Ramos (cell line): Measurements from ENCODE around the gene PDZRN3.
"Not testable (repeated sequence)": the region's sequence is repeated elsewhere in the genome, so short reads cannot be mapped to it uniquely, and the experiment has no call there.

Source experiments
- in situ Hi-C: fragments of 300-500 bp; cut with MboI; formaldehyde crosslinking; loops from one replicate; pipeline ENCODE4 v1.14.3; 2022; ENCODE audit warnings: low sequenced_read_pairs; ENCODE audit not compliant: unreplicated experiment

Gene PDZRN3

DNA sequence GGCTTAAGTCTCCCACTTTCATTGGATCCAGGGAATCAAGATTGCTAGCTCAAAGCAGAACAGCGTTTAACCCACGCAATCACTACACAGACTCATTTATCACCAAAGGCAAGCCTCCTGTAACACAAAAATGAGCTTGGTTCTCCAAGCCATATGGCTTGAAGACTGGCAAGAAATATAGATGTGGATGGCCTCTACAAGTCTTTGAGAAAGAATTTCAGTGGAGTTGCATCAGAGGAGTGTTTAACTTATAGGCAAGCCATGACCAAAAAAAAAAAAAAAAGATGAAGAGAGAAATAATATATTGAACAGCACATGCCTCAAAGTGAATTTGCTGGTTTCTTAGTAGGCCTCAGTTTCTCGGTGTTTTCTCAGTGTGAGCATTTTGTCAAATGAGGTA is 27.3 kb downstream of the PDZRN3 start:
- in situ Hi-C loops = no loop called here

DNA sequence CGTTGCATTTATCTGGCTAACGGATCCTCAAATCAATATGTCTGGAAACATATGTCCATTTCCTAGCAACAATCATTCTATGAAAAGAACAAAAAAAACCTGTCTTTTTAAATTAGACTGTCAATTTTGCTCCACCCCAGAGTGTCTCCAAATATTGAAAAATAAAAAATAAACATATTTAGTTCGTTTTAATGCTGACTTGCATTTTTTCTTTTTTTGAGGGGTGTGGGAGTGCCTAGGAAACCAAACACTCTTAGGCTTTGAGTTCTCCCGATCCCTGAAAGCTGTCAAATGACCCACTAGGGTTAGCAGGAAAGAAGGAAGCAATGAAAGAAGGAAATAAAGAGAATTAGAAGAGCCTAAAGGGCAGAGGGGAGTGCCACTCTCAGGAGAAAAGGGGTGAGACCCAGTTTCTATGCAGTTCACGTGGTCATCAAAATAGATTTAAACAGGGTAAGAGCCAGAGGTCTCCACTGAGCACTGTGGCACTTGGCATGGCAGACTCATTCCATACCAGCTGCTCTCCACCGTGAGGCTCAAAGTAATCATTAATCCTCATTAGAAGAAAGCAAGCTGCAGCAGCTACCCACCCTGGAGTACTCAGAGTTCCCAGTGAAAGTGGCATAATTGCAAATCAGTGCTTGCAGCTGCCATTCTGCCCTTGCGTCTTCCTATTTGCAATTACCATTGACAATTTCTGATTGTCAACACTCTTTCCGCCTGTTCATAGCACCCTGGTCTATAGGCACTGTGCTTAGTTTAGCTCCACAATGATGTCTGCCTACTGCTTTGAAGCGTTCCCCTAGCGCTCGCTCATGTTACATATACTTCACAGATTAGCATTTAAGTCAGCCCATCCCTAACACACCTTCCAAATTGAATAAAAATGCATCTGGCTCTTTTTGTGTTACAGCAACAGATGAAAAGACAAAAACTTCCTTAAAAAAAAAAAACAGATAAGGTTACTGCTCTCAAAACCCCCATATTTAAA is 32.3 kb downstream of the PDZRN3 start:
- in situ Hi-C loops = no loop called here

- in situ Hi-C loops = no loop called here
Observed at GRCh38 chr3:73591286-73591800, 33.4 kb downstream of the PDZRN3 start.

DNA sequence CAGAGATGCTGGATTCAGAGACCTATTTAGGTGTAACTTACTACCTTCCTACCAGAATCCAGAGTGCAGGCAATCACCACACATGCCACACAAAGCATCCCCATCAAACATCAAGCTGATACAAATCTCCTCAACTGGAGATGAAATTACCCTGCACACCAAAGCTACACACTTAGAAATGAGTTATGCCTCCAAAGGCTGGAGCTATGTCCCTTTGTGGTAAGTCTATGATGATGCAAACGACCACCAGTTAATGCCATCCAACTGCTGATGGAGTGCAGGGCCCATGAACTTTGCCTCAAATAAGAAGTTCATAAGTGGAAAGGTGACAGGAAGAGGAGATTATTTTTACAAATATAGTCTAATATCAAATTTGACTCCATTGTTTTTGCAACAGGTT is 38.1 kb downstream of the PDZRN3 start:
- in situ Hi-C loops = no loop called here

GRCh38 chr3:73586190-73586589 is 38.6 kb downstream of the PDZRN3 start:
- in situ Hi-C loops = no loop called here

GRCh38 chr3:73584873-73585272 is 39.9 kb downstream of the PDZRN3 start:
- in situ Hi-C loops = no loop called here

- in situ Hi-C loops = no loop called here
Observed at GRCh38 chr3:73582535-73582934, 42.2 kb downstream of the PDZRN3 start.

DNA sequence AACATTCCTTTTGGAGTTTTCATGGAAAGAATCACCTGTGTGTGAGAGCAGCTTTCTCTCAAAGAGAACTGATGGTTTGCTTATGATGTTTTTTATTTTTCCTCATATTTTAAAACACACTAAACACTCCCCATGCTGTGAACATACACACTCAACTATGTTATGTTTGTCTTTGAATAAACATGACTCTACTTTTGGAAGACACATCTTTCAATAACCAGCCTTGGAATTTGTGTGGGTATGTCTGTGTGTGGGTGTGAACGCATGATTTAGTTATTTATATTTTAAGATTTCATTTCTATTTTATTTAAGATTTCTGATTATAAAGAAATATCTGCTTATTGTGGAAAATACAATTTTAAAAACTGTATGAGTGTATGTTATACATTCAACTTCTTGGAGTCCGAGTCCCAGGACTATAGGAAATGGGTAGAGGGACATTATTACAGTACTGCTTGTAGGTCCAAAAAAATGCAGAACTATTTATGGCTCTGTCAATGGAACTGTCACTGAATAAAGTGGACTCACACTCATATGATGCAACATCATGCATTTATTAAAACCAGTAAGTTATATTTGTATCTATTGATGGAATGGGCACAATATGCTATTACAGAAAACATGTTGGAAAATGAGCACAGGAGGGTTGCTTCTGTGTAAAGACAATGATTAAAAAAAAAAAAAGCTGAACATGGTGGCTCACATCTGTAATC is 43.5 kb downstream of the PDZRN3 start:
- in situ Hi-C loops = no loop called here

DNA sequence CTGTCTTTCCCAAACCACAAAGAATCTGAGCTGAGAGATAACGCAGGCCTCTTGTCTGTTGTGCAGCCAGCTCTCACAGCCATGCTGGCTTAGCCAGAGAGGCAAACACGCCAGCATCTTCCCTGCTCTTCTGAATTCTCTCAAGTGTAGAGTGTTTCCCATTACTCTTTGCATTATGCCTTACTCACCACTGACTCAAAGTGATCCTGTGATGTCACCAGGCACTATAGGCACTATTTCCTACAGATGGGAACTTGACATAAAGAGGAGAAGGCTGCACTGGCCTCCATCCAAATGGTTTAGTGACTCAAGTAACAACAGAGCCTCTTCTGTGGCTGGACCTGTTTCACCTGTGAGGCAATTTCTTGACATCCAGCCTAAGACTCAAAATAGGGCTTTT is 44.4 kb downstream of the PDZRN3 start:
- in situ Hi-C loops = no loop called here

- in situ Hi-C loops = no loop called here
Observed at GRCh38 chr3:73577704-73578103, 47.0 kb downstream of the PDZRN3 start.

- in situ Hi-C loops = no loop called here
Observed at GRCh38 chr3:73576999-73577461, 47.7 kb downstream of the PDZRN3 start.

GRCh38 chr3:73575953-73576352 is 48.8 kb downstream of the PDZRN3 start:
- in situ Hi-C loops = no loop called here

GRCh38 chr3:73575519-73575918 is 49.2 kb downstream of the PDZRN3 start:
- in situ Hi-C loops = no loop called here

DNA sequence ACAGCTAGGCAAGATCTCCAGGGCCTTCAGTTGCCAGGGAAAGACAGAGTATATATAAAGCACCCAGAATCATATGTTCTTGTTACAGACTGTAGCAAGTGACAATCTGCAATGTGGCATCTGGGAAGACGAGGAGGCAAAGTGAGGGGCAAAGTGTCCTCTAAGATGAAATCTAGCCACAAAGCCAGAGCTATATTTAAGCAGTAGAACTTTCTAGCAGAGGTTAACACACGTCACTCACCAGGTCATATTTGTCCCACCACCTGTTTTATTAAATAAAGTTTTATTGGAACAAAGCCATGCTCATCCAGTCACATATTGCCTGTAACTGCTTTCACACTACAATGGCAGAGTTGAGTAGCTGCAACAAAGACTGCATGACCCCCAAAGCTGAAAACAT is 51.5 kb downstream of the PDZRN3 start:
- in situ Hi-C loops = no loop called here

DNA sequence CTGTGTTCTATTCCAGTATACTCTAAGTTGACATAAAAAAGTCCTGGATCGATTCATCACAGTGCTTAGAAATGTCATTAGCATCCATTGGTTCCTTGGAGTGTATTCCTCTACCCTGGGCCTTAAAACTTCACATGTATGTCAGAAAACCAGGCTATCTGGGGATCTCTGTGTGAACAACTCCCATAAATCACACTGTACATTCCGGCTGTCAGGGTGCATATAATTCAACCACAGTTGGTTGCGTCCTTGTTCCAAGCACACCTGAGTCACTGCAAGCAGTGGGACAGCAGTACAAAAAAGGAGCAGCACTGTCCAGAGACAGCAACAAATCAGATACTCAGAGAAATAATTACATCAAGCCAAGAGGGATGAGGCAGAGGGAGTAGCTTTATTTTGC is 52.4 kb downstream of the PDZRN3 start:
- in situ Hi-C loops = no loop called here

DNA sequence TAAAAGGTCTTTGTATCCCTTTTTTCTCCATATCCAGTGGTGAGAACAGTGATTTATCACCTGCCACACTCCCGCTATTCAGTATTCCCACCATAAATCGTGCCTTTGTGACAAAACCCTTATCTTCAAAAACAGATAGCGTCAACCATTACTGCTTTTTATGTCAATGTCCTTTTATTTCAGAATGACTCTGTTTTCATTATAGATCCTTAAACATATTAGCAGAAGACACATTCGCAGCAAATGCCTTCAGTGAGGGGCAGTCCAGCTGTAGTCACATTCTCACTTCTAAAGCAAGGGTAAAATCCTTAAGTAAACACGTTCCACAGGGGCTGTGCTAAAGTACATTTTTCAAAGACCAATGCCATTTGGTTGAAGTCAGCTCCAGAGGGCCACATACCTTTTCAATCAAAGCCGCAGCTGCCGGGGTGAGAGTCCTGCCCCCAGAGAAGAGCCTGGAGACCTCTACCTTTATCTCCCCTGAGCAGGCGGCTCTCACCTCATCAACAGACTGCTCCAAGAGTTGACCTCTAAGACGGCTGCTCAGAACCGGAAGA is 53.4 kb downstream of the PDZRN3 start:
- in situ Hi-C loops = no loop called here

DNA sequence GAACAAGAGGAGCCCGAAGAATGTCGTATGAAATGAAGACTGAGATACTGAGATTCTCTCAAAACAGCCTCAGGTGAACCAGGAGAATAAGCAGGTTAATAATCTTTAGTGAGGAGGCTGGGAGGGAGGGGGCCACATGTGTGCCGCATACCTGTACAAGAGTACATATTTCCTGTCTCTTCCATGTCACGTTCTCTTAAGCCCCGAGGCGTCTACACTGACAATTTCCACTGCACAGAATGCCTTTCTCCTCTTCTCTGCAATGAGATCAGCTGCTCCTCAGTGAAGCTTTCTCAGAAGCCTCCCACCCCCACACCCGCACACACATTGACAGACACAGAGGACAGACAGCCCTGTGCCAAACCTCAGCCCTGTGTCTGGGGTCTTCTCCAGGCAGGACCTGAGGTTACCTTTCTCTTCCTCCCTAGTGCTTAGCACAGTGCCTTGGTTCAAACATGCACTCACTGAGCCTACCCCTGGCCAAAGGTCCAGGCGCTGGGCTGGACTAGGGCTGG is 55.4 kb downstream of the PDZRN3 start:
- in situ Hi-C loops = no loop called here

- in situ Hi-C loops = no loop called here
Observed at GRCh38 chr3:73568371-73568862, 56.3 kb downstream of the PDZRN3 start.

GRCh38 chr3:73565374-73565773 is 59.4 kb downstream of the PDZRN3 start:
- in situ Hi-C loops = not testable (repeated sequence)

GRCh38 chr3:73563896-73564582 is 60.7 kb downstream of the PDZRN3 start:
- in situ Hi-C loops = no loop called here
